Neural cell (in vitro differentiated cells): ENCODE results near the gene RGS13. TPM values are rescaled to one million over a fixed set of nuclear protein-coding genes. Genes with fewer than 3 reads are reported as not detected.

Source experiments
- H2AFZ ChIP-seq: fragments of 200-600, 300-800 bp; sonication (generic), shearing (Covaris generic); 2 replicates; pipeline ENCODE4 v1.6.0; 2014; ENCODE audit warnings: low read depth, mild to moderate bottlenecking, antibody characterized with exemption, low read length, moderate library complexity
- H3F3A ChIP-seq: fragments of 200-600 bp; shearing (Covaris generic); 2 replicates; pipeline ENCODE4 v1.6.1; 2016; ENCODE audit warnings: mild to moderate bottlenecking, moderate library complexity, mixed read lengths, antibody characterized with exemption, low read length; ENCODE audit not compliant: insufficient read depth, poor library complexity, severe bottlenecking
- H3K27ac ChIP-seq: fragments of 200-600, 300-800 bp; sonication (generic), shearing (Covaris generic); 2 replicates; pipeline ENCODE4 v1.5.1; 2014; ENCODE audit warnings: mild to moderate bottlenecking, low read length, moderate library complexity
- H3K27me3 ChIP-seq: fragments of 300-800, 200-600 bp; sonication (generic), shearing (Covaris generic); 2 replicates; pipeline ENCODE4 v1.6.0; 2014; ENCODE audit warnings: mild to moderate bottlenecking, low read depth, low read length, moderate library complexity; ENCODE audit not compliant: insufficient read depth
- H3K36me3 ChIP-seq: fragments of 300-800, 200-600 bp; sonication (generic), shearing (Covaris generic); 2 replicates; pipeline ENCODE4 v1.5.1; 2014; ENCODE audit warnings: mild to moderate bottlenecking, antibody characterized with exemption, low read length, moderate library complexity; ENCODE audit not compliant: insufficient read depth
- H3K4me2 ChIP-seq: fragments of 300-800, 200-600 bp; sonication (generic), shearing (Covaris generic); 2 replicates; pipeline ENCODE4 v1.6.0; 2014; ENCODE audit warnings: mild to moderate bottlenecking, low read length
- H3K4me3 ChIP-seq: fragments of 300-800, 200-600 bp; sonication (generic), shearing (Covaris generic); 2 replicates; pipeline ENCODE4 v1.5.1; 2014; ENCODE audit warnings: mild to moderate bottlenecking, low read length, moderate library complexity
- H3K79me2 ChIP-seq: fragments of 200-600 bp; shearing (Covaris generic); replicated peaks from 2 replicates; pipeline ENCODE4 v1.6.0; 2014; ENCODE audit warnings: mild to moderate bottlenecking, low read length, moderate library complexity; ENCODE audit not compliant: insufficient read depth
- H3K9ac ChIP-seq: fragments of 300-800, 200-600 bp; sonication (generic), shearing (Covaris generic); 2 replicates; pipeline ENCODE4 v1.6.1; 2016; ENCODE audit warnings: mild to moderate bottlenecking, low read length, mixed read lengths
- H3K9me2 ChIP-seq: fragments of 200-600 bp; shearing (Covaris generic); 2 replicates; pipeline ENCODE4 v1.6.1; 2016; ENCODE audit warnings: mild to moderate bottlenecking, low read length, mixed read lengths; ENCODE audit not compliant: insufficient read depth
- H3K9me3 ChIP-seq: fragments of 200-600, 300-800 bp; sonication (generic), shearing (Covaris generic); 2 replicates; pipeline ENCODE4 v1.6.1; 2016; ENCODE audit warnings: mild to moderate bottlenecking, mixed run types, low read length, moderate library complexity, mixed read lengths
- H4K20me1 ChIP-seq: fragments of 200-600 bp; shearing (Covaris generic); 2 replicates; pipeline ENCODE4 v1.6.1; 2016; ENCODE audit warnings: mild to moderate bottlenecking, mixed run types; ENCODE audit not compliant: insufficient read depth
- EP300 ChIP-seq: fragments of 450-650 bp; conservative IDR thresholded peaks from 2 replicates; pipeline ENCODE4 v1.6.1; 2014; ENCODE audit warnings: antibody characterized with exemption, mild to moderate bottlenecking, moderate library complexity; ENCODE audit not compliant: poor library complexity, severe bottlenecking
- EZH2 ChIP-seq: fragments of 200-600, 300-800 bp; shearing (Covaris generic), sonication (generic); IDR thresholded peaks from 2 replicates; pipeline ENCODE4 v1.6.1; 2014; ENCODE audit warnings: antibody characterized with exemption, low read length, borderline replicate concordance, mild to moderate bottlenecking; ENCODE audit not compliant: insufficient read depth, poor library complexity, severe bottlenecking
- MXI1 ChIP-seq: fragments of 450-650 bp; conservative IDR thresholded peaks from 2 replicates; pipeline ENCODE4 v1.6.1; 2014; ENCODE audit warnings: antibody characterized with exemption, mild to moderate bottlenecking; ENCODE audit not compliant: poor library complexity, severe bottlenecking
- POLR2AphosphoS5 ChIP-seq: IDR thresholded peaks from 2 replicates; pipeline ENCODE4 v1.6.1; 2012
- RAD21 ChIP-seq: fragments of 450-650 bp; conservative IDR thresholded peaks from 2 replicates; pipeline ENCODE4 v1.6.1; 2014; ENCODE audit warnings: antibody characterized with exemption, mild to moderate bottlenecking, moderate library complexity
- SMC3 ChIP-seq: fragments of 450-650 bp; conservative IDR thresholded peaks from 2 replicates; pipeline ENCODE4 v1.6.1; 2014; ENCODE audit warnings: antibody characterized with exemption, mild to moderate bottlenecking, moderate library complexity; ENCODE audit not compliant: poor library complexity
- TAF1 ChIP-seq: IDR thresholded peaks from 2 replicates; pipeline ENCODE4 v1.6.1; 2012; ENCODE audit warnings: low read depth
- polyA plus RNA-seq: library from polyadenylated mRNA; depleted of rRNA; stranded (reverse); fragments of >200 nt; gene quantifications from 2 replicates; pipeline ENCODE4 v1.2.3, GENCODE V29; 2014
- TF ChIP-seq, protein P1 (sequence below): IDR thresholded peaks from 2 replicates; pipeline ENCODE4 v1.6.1; 2012; ENCODE audit warnings: borderline replicate concordance
- TF ChIP-seq, protein P2 (sequence below): fragments of 450-650 bp; IDR thresholded peaks from 2 replicates; pipeline ENCODE4 v1.5.1; 2014; ENCODE audit warnings: antibody characterized with exemption, mild to moderate bottlenecking, moderate library complexity; ENCODE audit not compliant: poor library complexity, severe bottlenecking

Gene RGS13
- polyA plus RNA-seq, 1 donor from 2014 or later = not detected

- no peaks in the 10 kb centered on the region for H3K79me2 ChIP-seq
- no peaks in the 10 kb centered on the region for H3K36me3 ChIP-seq
- H3K27me3 ChIP-seq = no peaks in the 10 kb centered on the region
- no peak overlapping the region for H2AFZ ChIP-seq
- no peak overlapping the region for H3K27ac ChIP-seq
- no peaks in the 10 kb centered on the region for H3K9me2 ChIP-seq
- no peak overlapping the region for H3K4me3 ChIP-seq
- H3K4me2 ChIP-seq = no peak overlapping the region
- H3K9ac ChIP-seq = no peak overlapping the region
- H4K20me1 ChIP-seq = no peaks in the 10 kb centered on the region
- H3K9me3 ChIP-seq = no peaks in the 10 kb centered on the region
- no peak for TF ChIP-seq SMC3
- TF ChIP-seq RAD21 = no peak
- TF ChIP-seq EZH2 = no peak
- TF ChIP-seq, protein P1, sequence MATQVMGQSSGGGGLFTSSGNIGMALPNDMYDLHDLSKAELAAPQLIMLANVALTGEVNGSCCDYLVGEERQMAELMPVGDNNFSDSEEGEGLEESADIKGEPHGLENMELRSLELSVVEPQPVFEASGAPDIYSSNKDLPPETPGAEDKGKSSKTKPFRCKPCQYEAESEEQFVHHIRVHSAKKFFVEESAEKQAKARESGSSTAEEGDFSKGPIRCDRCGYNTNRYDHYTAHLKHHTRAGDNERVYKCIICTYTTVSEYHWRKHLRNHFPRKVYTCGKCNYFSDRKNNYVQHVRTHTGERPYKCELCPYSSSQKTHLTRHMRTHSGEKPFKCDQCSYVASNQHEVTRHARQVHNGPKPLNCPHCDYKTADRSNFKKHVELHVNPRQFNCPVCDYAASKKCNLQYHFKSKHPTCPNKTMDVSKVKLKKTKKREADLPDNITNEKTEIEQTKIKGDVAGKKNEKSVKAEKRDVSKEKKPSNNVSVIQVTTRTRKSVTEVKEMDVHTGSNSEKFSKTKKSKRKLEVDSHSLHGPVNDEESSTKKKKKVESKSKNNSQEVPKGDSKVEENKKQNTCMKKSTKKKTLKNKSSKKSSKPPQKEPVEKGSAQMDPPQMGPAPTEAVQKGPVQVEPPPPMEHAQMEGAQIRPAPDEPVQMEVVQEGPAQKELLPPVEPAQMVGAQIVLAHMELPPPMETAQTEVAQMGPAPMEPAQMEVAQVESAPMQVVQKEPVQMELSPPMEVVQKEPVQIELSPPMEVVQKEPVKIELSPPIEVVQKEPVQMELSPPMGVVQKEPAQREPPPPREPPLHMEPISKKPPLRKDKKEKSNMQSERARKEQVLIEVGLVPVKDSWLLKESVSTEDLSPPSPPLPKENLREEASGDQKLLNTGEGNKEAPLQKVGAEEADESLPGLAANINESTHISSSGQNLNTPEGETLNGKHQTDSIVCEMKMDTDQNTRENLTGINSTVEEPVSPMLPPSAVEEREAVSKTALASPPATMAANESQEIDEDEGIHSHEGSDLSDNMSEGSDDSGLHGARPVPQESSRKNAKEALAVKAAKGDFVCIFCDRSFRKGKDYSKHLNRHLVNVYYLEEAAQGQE = no peak
- no peak for TF ChIP-seq MXI1
- no peak for TF ChIP-seq TAF1
- no peak for TF ChIP-seq EP300
- no peak for TF ChIP-seq POLR2AphosphoS5
- TF ChIP-seq, protein P2, sequence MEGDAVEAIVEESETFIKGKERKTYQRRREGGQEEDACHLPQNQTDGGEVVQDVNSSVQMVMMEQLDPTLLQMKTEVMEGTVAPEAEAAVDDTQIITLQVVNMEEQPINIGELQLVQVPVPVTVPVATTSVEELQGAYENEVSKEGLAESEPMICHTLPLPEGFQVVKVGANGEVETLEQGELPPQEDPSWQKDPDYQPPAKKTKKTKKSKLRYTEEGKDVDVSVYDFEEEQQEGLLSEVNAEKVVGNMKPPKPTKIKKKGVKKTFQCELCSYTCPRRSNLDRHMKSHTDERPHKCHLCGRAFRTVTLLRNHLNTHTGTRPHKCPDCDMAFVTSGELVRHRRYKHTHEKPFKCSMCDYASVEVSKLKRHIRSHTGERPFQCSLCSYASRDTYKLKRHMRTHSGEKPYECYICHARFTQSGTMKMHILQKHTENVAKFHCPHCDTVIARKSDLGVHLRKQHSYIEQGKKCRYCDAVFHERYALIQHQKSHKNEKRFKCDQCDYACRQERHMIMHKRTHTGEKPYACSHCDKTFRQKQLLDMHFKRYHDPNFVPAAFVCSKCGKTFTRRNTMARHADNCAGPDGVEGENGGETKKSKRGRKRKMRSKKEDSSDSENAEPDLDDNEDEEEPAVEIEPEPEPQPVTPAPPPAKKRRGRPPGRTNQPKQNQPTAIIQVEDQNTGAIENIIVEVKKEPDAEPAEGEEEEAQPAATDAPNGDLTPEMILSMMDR = no peak
- no peaks in the 10 kb centered on the region for H3F3A ChIP-seq
These were observed 906 bp upstream of the RGS13 start for GRCh38 chr1:192635041-192635440.

- H3K27ac ChIP-seq = no peak overlapping the region
- H3K4me2 ChIP-seq = no peak overlapping the region
These were observed 3.8 kb downstream of the RGS13 start for GRCh38 chr1:192639607-192640368.

More at GRCh38 chr1:192639607-192640368, 3.8 kb downstream of the RGS13 start:
- Histone ChIP-seq H3K36me3 (no peaks in the 10 kb centered on the region), H3K27me3 (no peaks in the 10 kb centered on the region), H3K79me2 (no peaks in the 10 kb centered on the region), H2AFZ (no peak overlapping the region), H3K9me3 (no peaks in the 10 kb centered on the region), H4K20me1 (no peaks in the 10 kb centered on the region), H3K4me3 (no peak overlapping the region), H3F3A (no peaks in the 10 kb centered on the region), H3K9me2 (no peaks in the 10 kb centered on the region), H3K9ac (no peak overlapping the region)
- TF ChIP-seq EZH2 = no peak
- TF ChIP-seq EP300 = no peak
- TF ChIP-seq, protein P1 = no peak
- TF ChIP-seq, protein P2 = no peak
- no peak for TF ChIP-seq RAD21
- TF ChIP-seq POLR2AphosphoS5 = no peak
- TF ChIP-seq MXI1 = no peak
- no peak for TF ChIP-seq TAF1
- no peak for TF ChIP-seq SMC3
